AG09309 (cell line): Measurements from ENCODE around the gene RPA3.
A peak's percentile ranks its signal among the peaks of the same experiment; 100 is the strongest.

Experiments used
- DNase-seq: peaks from one replicate; pipeline ENCODE4 v3.0.0-alpha.2; 2010; ENCODE audit warnings: low read depth
- H3K4me3 ChIP-seq: 2 replicates; pipeline ENCODE4 v1.5.1; 2011; ENCODE audit warnings: mild to moderate bottlenecking, low read depth, low read length, moderate library complexity; ENCODE audit not compliant: control insufficient read depth
- CTCF ChIP-seq: IDR thresholded peaks from 2 replicates; pipeline ENCODE4 v1.5.1; 2011; ENCODE audit warnings: mild to moderate bottlenecking, low read depth, low read length, inconsistent platforms; ENCODE audit not compliant: insufficient read depth, control insufficient read depth; ENCODE audit errors: missing control alignments

The RPA3 gene

GRCh38 chr7:7595451-7595850 lies 123.0 kb downstream of the RPA3 start:
- H3K4me3 ChIP-seq, result no peak overlapping the region
- peak; percentile 10 for TF ChIP-seq CTCF
- DNase-seq, result peak; percentile 3
